K562 (cell line): ENCODE measurements around the gene ANKRD33. TPM values are rescaled to one million over a fixed set of nuclear protein-coding genes. Genes with fewer than 3 reads are reported as not detected.
A peak's percentile ranks its signal among the peaks of the same experiment; 100 is the strongest.

Experiments used
- CBFA2T3 ChIP-seq: fragments of 450-650 bp; IDR thresholded peaks from 2 replicates; pipeline ENCODE4 v1.6.1; 2017
- CREB1 ChIP-seq, 2 experiments: sonication (generic) in 1 of 2; formaldehyde crosslinking in 1 of 2; IDR thresholded peaks; 2 replicates each; pipeline versions ENCODE4 v1.6.1 to v1.8.0; 2012 to 2022; ENCODE audit warnings: inconsistent platforms in 1 of 2, mild to moderate bottlenecking in 1 of 2, missing genetic modification reagents in 1 of 2, moderate library complexity in 1 of 2
- DACH1 ChIP-seq: fragments of 450-650 bp; IDR thresholded peaks from 2 replicates; pipeline ENCODE4 v1.6.1; 2018; ENCODE audit not compliant: partially characterized antibody
- DMBX1 ChIP-seq: fragments of 250-450 bp; sonication (Bioruptor Pico); IDR thresholded peaks from 2 replicates; pipeline ENCODE4 v1.8.0; 2022; ENCODE audit warnings: inconsistent platforms, mild to moderate bottlenecking, moderate library complexity, borderline replicate concordance
- GATA2 ChIP-seq: sonication (generic); formaldehyde crosslinking; IDR thresholded peaks from 2 replicates; pipeline ENCODE4 v1.4.0; 2020; ENCODE audit warnings: mild to moderate bottlenecking, missing genetic modification reagents
- HMG20A ChIP-seq: fragments of 450-650 bp; formaldehyde crosslinking; conservative IDR thresholded peaks from 2 replicates; pipeline ENCODE4 v1.4.0; 2020; ENCODE audit warnings: mild to moderate bottlenecking, mixed read lengths
- L3MBTL2 ChIP-seq: fragments of 450-650 bp; IDR thresholded peaks from 2 replicates; pipeline ENCODE4 v1.6.1; 2016; ENCODE audit warnings: mild to moderate bottlenecking, moderate library complexity
- MYNN ChIP-seq, 2 experiments: sonication (generic); formaldehyde crosslinking in 1 of 2; IDR thresholded peaks; 2 replicates each; pipeline versions ENCODE4 v1.5.0 to v1.6.1; 2016 to 2020; ENCODE audit warnings: antibody characterized with exemption in 1 of 2, missing genetic modification reagents in 1 of 2
- NCOA2 ChIP-seq, 2 experiments: fragments of 450-650 bp; IDR thresholded peaks; 2 replicates each; pipeline ENCODE4 v1.6.1; 2018; ENCODE audit warnings: mild to moderate bottlenecking in 2 of 2, moderate library complexity in 1 of 2; ENCODE audit not compliant: partially characterized antibody in 2 of 2
- NFATC3 ChIP-seq: fragments of 450-650 bp; IDR thresholded peaks from 2 replicates; pipeline ENCODE4 v1.6.1; 2017; ENCODE audit warnings: mild to moderate bottlenecking
- PML ChIP-seq: IDR thresholded peaks from 2 replicates; pipeline ENCODE4 v1.6.1; 2012; ENCODE audit warnings: low read length, inconsistent platforms
- POLR2AphosphoS5 ChIP-seq: IDR thresholded peaks from 2 replicates; pipeline ENCODE4 v1.6.1; 2011; ENCODE audit warnings: mild to moderate bottlenecking, low read depth, low read length, moderate library complexity; ENCODE audit not compliant: control insufficient read depth, insufficient read depth
- RFX5 ChIP-seq: IDR thresholded peaks from 2 replicates; pipeline ENCODE4 v1.6.1; 2011; ENCODE audit warnings: low read depth, mild to moderate bottlenecking, improper control_type of control experiment, low read length
- TRIM24 ChIP-seq, 2 experiments: fragments of 450-650 bp; IDR thresholded peaks; 2 replicates each; pipeline ENCODE4 v1.6.1; 2016
- ZBED1 ChIP-seq: IDR thresholded peaks from 2 replicates; pipeline ENCODE4 v1.6.1; 2014
- ZNF263 ChIP-seq: sonication (generic); formaldehyde crosslinking; IDR thresholded peaks from 2 replicates; pipeline ENCODE4 v1.8.0; 2022; ENCODE audit warnings: mild to moderate bottlenecking, missing genetic modification reagents, borderline replicate concordance
- ZNF3 ChIP-seq: fragments of 250-450 bp; sonication (Bioruptor Pico); IDR thresholded peaks from 2 replicates; pipeline ENCODE4 v1.5.0; 2021; ENCODE audit warnings: mild to moderate bottlenecking, moderate library complexity
- polyA plus RNA-seq, 8 experiments: library from polyadenylated mRNA; depleted of rRNA in 4 of 8; stranded (reverse) in 5 of 8; unstranded in 3 of 8; fragments of >200 nt; fragmentation: Nextera tagmentation in 2 of 8; fragmentation: Illumina TruSeq in 1 of 8; extraction: Ambion mirVana in 2 of 8; extraction: Trizol in 1 of 8; gene quantifications; 2 replicates each; pipeline versions ENCODE4 v1.2.1 to v1.2.3, GENCODE V29; 2011 to 2014; ENCODE audit warnings: inconsistent platforms in 1 of 8, missing spikeins in 1 of 8
- total RNA-seq, 7 experiments: library from RNA; depleted of rRNA in 6 of 7; stranded (reverse); fragments of >200 nt in 6 of 7; fragmentation: Illumina TruSeq in 2 of 7; extraction: Trizol in 2 of 7; gene quantifications; 2 replicates each; pipeline versions ENCODE4 v1.2.1 to v1.2.3, GENCODE V29; 2011 to 2021; ENCODE audit warnings: low replicate concordance in 1 of 7
- TF ChIP-seq, protein P1 (sequence below): fragments of 250-450 bp; sonication (Bioruptor Pico); IDR thresholded peaks from 2 replicates; pipeline ENCODE4 v1.8.0; 2022; ENCODE audit warnings: moderate library complexity, mild to moderate bottlenecking, inconsistent platforms
- TF ChIP-seq, protein P2 (sequence below): fragments of 450-650 bp; conservative IDR thresholded peaks from 2 replicates; pipeline ENCODE4 v1.6.1; 2016; ENCODE audit warnings: missing genetic modification characterization, low read depth, mild to moderate bottlenecking, missing compliant biosample characterization, moderate library complexity
- TF ChIP-seq, protein P3 (sequence below): fragments of 200-800 bp; sonication (Bioruptor generic); IDR thresholded peaks from 2 replicates; pipeline ENCODE4 v1.6.1; 2017; ENCODE audit warnings: missing genetic modification characterization, missing compliant biosample characterization
- TF ChIP-seq, protein P4 (sequence below), 2 experiments: fragments of 150-350 bp in 1 of 2; IDR thresholded peaks; 2 replicates each; pipeline ENCODE4 v1.6.1; 2012 to 2016; ENCODE audit warnings: low read depth in 2 of 2, low read length in 2 of 2, mild to moderate bottlenecking in 1 of 2, moderate library complexity in 1 of 2

ANKRD33 gene
- total and polyA plus RNA-seq, 9 of the 15 experiments (the other 6 are each of a cell fraction or from before 2014, with no cell fraction given) = 0.04 to 0.11 (median 0.07) TPM; not detected in 4

DNA sequence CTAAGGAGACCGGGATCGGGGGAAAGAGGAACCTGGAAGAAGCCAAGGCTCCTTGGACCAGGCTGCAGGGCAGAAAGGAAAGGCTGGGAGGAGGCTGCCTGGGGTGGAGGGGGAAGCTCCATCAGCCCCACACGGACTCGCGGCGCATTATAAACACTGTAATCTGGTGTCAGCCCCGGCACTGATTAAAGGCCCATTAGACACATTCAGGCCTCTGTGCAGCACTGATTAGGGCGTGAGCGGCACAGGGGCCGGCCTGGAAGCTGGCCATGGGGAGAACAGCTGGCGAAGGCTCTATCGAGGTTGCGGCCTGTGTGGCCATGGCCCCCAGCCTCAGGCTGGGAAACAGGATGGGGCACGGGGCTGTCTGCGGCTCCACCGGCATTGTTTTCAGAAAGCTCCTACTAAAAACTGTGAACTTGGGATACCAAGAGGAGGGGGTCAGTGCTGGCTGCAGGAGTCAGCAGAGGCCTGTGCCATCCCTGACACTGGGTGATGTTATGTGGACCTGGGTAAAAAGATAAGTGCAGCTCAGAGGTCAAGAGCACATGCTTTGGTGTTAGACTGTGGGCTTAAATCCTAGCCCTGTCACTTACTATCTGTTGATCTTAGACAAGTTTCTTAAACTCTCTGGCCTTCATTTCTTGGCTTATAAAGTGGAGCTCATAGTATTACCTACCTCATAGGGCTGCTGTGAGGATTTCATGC is 30.0 kb downstream of the ANKRD33 start (continued):
- TF ChIP-seq, protein P1, sequence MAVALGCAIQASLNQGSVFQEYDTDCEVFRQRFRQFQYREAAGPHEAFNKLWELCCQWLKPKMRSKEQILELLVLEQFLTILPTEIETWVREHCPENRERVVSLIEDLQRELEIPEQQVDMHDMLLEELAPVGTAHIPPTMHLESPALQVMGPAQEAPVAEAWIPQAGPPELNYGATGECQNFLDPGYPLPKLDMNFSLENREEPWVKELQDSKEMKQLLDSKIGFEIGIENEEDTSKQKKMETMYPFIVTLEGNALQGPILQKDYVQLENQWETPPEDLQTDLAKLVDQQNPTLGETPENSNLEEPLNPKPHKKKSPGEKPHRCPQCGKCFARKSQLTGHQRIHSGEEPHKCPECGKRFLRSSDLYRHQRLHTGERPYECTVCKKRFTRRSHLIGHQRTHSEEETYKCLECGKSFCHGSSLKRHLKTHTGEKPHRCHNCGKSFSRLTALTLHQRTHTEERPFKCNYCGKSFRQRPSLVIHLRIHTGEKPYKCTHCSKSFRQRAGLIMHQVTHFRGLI (CRISPR knock-in tag) = no peak
- TF ChIP-seq GATA2 (peak; percentile 62; the same call in 1 of the 2 replicates), POLR2AphosphoS5 (peak; percentile 91), ZNF3 (CRISPR knock-in tag) (no peak), DACH1 (peak; percentile 91), L3MBTL2 (peak; percentile 74), DMBX1 (CRISPR knock-in tag) (peak; percentile 83; the same call in 1 of the 2 replicates), ZBED1 (0 out of 2 replicates have a peak, but pooled peaks have one; percentile 49), HMG20A (CRISPR knock-in tag) (peak; percentile 64; the same call in 1 of the 2 replicates), ZNF263 (CRISPR knock-in tag) (peak; percentile 43; the same call in 1 of the 2 replicates), CREB1 (IDR thresholded peaks at IDR 0.05) (peak; percentile 42; the same call in 1 of the 2 replicates), CREB1 (CRISPR knock-in tag; IDR thresholded peaks at IDR 0.05) (no peak), NFATC3 (no peak), PML (peak; percentile 79), CBFA2T3 (peak; percentile 97), RFX5 (no peak), TRIM24 (IDR thresholded peaks at IDR 0.05) (peak; percentile 82), MYNN (IDR thresholded peaks at IDR 0.05) (peak; percentile 64; the same call in 1 of the 2 replicates), MYNN (CRISPR knock-in tag; IDR thresholded peaks at IDR 0.05) (no peak), NCOA2 (IDR thresholded peaks at IDR 0.05; ENCODE audit: partially characterized antibody in 2 of 2) (no peak)
- TF ChIP-seq, protein P2, sequence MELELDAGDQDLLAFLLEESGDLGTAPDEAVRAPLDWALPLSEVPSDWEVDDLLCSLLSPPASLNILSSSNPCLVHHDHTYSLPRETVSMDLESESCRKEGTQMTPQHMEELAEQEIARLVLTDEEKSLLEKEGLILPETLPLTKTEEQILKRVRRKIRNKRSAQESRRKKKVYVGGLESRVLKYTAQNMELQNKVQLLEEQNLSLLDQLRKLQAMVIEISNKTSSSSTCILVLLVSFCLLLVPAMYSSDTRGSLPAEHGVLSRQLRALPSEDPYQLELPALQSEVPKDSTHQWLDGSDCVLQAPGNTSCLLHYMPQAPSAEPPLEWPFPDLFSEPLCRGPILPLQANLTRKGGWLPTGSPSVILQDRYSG (tag) = 0 out of 2 replicates have a peak, but pooled peaks have one; percentile 49
- TF ChIP-seq, protein P3, sequence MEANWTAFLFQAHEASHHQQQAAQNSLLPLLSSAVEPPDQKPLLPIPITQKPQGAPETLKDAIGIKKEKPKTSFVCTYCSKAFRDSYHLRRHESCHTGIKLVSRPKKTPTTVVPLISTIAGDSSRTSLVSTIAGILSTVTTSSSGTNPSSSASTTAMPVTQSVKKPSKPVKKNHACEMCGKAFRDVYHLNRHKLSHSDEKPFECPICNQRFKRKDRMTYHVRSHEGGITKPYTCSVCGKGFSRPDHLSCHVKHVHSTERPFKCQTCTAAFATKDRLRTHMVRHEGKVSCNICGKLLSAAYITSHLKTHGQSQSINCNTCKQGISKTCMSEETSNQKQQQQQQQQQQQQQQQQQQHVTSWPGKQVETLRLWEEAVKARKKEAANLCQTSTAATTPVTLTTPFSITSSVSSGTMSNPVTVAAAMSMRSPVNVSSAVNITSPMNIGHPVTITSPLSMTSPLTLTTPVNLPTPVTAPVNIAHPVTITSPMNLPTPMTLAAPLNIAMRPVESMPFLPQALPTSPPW (CRISPR knock-in tag) = peak; percentile 58
- TF ChIP-seq, protein P4, sequence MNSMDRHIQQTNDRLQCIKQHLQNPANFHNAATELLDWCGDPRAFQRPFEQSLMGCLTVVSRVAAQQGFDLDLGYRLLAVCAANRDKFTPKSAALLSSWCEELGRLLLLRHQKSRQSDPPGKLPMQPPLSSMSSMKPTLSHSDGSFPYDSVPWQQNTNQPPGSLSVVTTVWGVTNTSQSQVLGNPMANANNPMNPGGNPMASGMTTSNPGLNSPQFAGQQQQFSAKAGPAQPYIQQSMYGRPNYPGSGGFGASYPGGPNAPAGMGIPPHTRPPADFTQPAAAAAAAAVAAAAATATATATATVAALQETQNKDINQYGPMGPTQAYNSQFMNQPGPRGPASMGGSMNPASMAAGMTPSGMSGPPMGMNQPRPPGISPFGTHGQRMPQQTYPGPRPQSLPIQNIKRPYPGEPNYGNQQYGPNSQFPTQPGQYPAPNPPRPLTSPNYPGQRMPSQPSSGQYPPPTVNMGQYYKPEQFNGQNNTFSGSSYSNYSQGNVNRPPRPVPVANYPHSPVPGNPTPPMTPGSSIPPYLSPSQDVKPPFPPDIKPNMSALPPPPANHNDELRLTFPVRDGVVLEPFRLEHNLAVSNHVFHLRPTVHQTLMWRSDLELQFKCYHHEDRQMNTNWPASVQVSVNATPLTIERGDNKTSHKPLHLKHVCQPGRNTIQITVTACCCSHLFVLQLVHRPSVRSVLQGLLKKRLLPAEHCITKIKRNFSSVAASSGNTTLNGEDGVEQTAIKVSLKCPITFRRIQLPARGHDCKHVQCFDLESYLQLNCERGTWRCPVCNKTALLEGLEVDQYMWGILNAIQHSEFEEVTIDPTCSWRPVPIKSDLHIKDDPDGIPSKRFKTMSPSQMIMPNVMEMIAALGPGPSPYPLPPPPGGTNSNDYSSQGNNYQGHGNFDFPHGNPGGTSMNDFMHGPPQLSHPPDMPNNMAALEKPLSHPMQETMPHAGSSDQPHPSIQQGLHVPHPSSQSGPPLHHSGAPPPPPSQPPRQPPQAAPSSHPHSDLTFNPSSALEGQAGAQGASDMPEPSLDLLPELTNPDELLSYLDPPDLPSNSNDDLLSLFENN (IDR thresholded peaks at IDR 0.05; ENCODE audit: low read depth in 2 of 2, low read length in 2 of 2) = peak in 1 of 2 experiments; percentile 91; a peak in 2 of 4 replicates
